HUES64 (cell line): Measurements from ENCODE around the gene LDLRAD4.
"Not testable (repeated sequence)": the region's sequence is repeated elsewhere in the genome, so short reads cannot be mapped to it uniquely, and the experiment has no call there.

Experiments
- H3K27ac ChIP-seq: 2 replicates; pipeline ENCODE4 v1.7.0; 2013; ENCODE audit warnings: low read depth, low read length, inconsistent platforms
- H3K27me3 ChIP-seq: 2 replicates; pipeline ENCODE4 v1.6.1; 2013; ENCODE audit warnings: mild to moderate bottlenecking, low read length; ENCODE audit not compliant: insufficient read depth
- H3K36me3 ChIP-seq: 2 replicates; pipeline ENCODE4 v1.6.1; 2013; ENCODE audit warnings: mild to moderate bottlenecking, low read length; ENCODE audit not compliant: insufficient read depth
- H3K4me1 ChIP-seq: 2 replicates; pipeline ENCODE4 v1.6.1; 2013; ENCODE audit warnings: mild to moderate bottlenecking, low read length, moderate library complexity; ENCODE audit not compliant: insufficient read depth
- H3K4me3 ChIP-seq: 2 replicates; pipeline ENCODE4 v1.5.1; 2013; ENCODE audit warnings: mild to moderate bottlenecking, low read length, moderate library complexity
- H3K9ac ChIP-seq: 2 replicates; pipeline ENCODE4 v1.6.1; 2013; ENCODE audit warnings: mild to moderate bottlenecking, low read depth, low read length
- H3K9me3 ChIP-seq: 2 replicates; pipeline ENCODE4 v1.6.1; 2013; ENCODE audit warnings: low read depth, low read length; ENCODE audit not compliant: insufficient read depth
- WGBS: fragments of 150-250, 120-280 bp; methylation state at CpG from one replicate; pipeline ENCODE4 v1.1.7; 2013; ENCODE audit warnings: missing lambda C conversion rate; 5-methylcytosine and 5-hydroxymethylcytosine counted together

The LDLRAD4 gene

GRCh38 chr18:13335903-13336302 lies 117.3 kb downstream of the LDLRAD4 start:
- H3K9ac ChIP-seq, result no peak overlapping the region
- peaks cover under 1% of the 10 kb centered on the region; the same call in 1 of the 2 replicates for H3K9me3 ChIP-seq
- no peak overlapping the region for H3K27ac ChIP-seq
- no peaks in the 10 kb centered on the region for H3K27me3 ChIP-seq
- peaks cover 2% of the 10 kb centered on the region; the same call in 1 of the 2 replicates for H3K4me1 ChIP-seq
- H3K4me3 ChIP-seq, result no peak overlapping the region
- no peaks in the 10 kb centered on the region for H3K36me3 ChIP-seq
- WGBS, result 50% methylated on average over 6 of the region's 6 CpGs

GRCh38 chr18:13336841-13337240 lies 118.3 kb downstream of the LDLRAD4 start:
- peaks cover 9% of the 10 kb centered on the region; the same call in 1 of the 2 replicates for H3K9me3 ChIP-seq
- no peaks in the 10 kb centered on the region for H3K27me3 ChIP-seq
- no peak overlapping the region for H3K27ac ChIP-seq
- no peaks in the 10 kb centered on the region for H3K36me3 ChIP-seq
- WGBS, result 96% methylated on average over 3 of the region's 4 CpGs
- peaks cover 2% of the 10 kb centered on the region; the same call in 1 of the 2 replicates for H3K4me1 ChIP-seq
- H3K4me3 ChIP-seq, result no peak overlapping the region
- H3K9ac ChIP-seq, result no peak overlapping the region

DNA sequence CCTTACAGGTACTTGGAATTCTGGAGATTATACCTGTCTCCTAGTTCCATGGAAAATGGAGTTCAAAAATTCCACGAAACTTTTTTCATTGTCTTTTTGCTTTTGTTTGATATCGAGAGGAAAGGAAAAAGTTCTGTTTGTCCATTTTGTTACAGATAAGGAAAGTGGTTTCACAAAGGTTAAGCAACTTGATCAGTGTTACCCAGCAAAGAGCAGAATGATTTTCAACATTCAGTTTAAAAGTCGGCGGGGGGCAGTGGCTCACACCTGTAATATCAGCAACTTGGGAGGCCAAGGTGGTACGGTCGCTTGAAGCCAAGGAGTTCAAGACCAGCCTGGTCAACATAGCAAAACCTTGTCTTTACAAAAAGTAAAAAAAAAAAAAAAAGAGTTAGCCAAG lies 118.8 kb downstream of the LDLRAD4 start:
- Histone ChIP-seq H3K9me3 (peaks cover 14% of the 10 kb centered on the region; the same call in 1 of the 2 replicates), H3K36me3 (no peaks in the 10 kb centered on the region), H3K27me3 (no peaks in the 10 kb centered on the region), H3K4me1 (peaks cover 2% of the 10 kb centered on the region; the same call in 1 of the 2 replicates), H3K4me3 (no peak overlapping the region), H3K27ac (no peak overlapping the region), H3K9ac (no peak overlapping the region)
- 95% methylated on average over 6 of the region's 6 CpGs for WGBS

- peaks cover 2% of the 10 kb centered on the region; the same call in 1 of the 2 replicates for H3K4me1 ChIP-seq
- peaks cover 19% of the 10 kb centered on the region; the same call in 1 of the 2 replicates for H3K9me3 ChIP-seq
- no peaks in the 10 kb centered on the region for H3K36me3 ChIP-seq
- no peak overlapping the region for H3K4me3 ChIP-seq
- no peak overlapping the region for H3K27ac ChIP-seq
- 95% methylated on average over 2 of the region's 2 CpGs for WGBS
- H3K9ac ChIP-seq, result no peak overlapping the region
- H3K27me3 ChIP-seq, result no peaks in the 10 kb centered on the region
Observed at GRCh38 chr18:13338318-13338717, 119.8 kb downstream of the LDLRAD4 start.

DNA sequence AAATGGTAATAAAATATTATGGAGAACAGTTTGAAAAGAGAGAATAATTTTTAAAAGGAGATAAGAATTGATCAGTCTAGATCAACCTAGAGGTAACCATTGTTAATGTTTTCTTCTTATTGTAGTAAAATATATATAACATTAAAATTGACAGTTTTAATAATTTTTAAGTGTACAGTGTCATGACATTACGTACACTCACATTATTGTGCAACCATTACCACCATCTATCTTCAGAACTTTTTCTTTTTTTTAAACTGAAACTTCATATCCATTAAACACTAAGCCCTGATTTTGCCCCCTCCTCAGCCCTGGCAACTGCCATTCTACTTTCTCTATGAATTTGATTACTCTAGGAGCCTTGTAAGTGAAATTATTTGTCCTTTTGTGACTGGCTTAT lies 121.1 kb downstream of the LDLRAD4 start:
- no peaks in the 10 kb centered on the region for H3K36me3 ChIP-seq
- no peak overlapping the region for H3K4me3 ChIP-seq
- peaks cover 2% of the 10 kb centered on the region; the same call in 1 of the 2 replicates for H3K4me1 ChIP-seq
- H3K9ac ChIP-seq, result no peak overlapping the region
- no peak overlapping the region for H3K27ac ChIP-seq
- H3K9me3 ChIP-seq, result peaks cover 19% of the 10 kb centered on the region; the same call in 1 of the 2 replicates
- whole genome bisulfite sequencing, result 87% methylated on average over 1 of the region's 1 CpG
- H3K27me3 ChIP-seq, result no peaks in the 10 kb centered on the region

DNA sequence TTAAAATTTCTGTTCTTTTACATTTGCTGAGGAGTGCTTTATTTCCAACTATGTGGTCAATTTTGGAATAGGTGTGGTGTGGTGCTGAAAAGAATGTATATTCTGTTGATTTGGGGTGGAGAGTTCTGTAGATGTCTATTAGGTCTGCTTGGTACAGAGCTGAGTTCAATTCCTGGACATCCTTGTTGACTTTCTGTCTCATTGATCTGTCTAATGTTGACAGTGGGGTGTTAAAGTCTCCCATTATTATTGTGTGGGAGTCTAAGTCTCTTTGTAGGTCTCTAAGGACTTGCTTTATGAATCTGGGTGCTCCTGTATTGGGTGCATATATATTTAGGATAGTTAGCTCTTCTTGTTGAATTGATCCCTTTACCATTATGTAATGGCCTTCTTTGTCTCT lies 127.9 kb downstream of the LDLRAD4 start:
- H3K27me3 ChIP-seq, H3K27ac ChIP-seq, H3K4me3 ChIP-seq, H3K36me3 ChIP-seq, H3K9ac ChIP-seq, H3K4me1 ChIP-seq: not testable (repeated sequence)
- H3K9me3 ChIP-seq, result peaks cover 27% of the 10 kb centered on the region; the same call in 1 of the 2 replicates

GRCh38 chr18:13353084-13353823 lies 134.7 kb downstream of the LDLRAD4 start:
- H3K27ac ChIP-seq, result no peak overlapping the region
- H3K4me1 ChIP-seq, result no peaks in the 10 kb centered on the region
- no peaks in the 10 kb centered on the region for H3K36me3 ChIP-seq
- H3K9ac ChIP-seq, result no peak overlapping the region
- no peaks in the 10 kb centered on the region for H3K27me3 ChIP-seq
- H3K4me3 ChIP-seq, result no peak overlapping the region
- WGBS, result no CpG with 5 or more reads among the region's 1 CpG
- H3K9me3 ChIP-seq, result peaks cover 13% of the 10 kb centered on the region; the same call in 1 of the 2 replicates

DNA sequence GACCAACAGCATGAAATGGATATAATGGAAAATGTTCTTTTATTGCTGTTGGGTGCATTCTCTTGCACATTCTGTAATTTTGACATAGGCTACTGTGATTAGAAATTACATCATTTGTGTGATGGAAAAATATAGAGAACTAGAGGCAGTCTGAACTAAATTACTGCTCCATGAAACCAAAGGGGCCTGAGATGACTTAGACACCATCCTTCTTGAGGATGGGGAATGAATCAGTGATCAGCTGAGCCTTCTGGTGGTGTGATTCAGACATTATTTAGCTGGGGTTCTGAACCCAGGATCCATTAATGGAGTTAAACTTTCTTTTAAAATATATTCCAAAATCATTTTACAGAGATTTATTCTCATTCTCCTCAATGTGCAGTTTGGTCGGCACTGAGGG lies 135.8 kb downstream of the LDLRAD4 start:
- Histone ChIP-seq H3K4me1 (no peaks in the 10 kb centered on the region), H3K36me3 (no peaks in the 10 kb centered on the region), H3K27me3 (no peaks in the 10 kb centered on the region), H3K9me3 (peaks cover 5% of the 10 kb centered on the region; the same call in 1 of the 2 replicates), H3K4me3 (no peak overlapping the region), H3K27ac (no peak overlapping the region), H3K9ac (no peak overlapping the region)
- WGBS, result 100% methylated on average over 1 of the region's 1 CpG

GRCh38 chr18:13356032-13356431 lies 137.5 kb downstream of the LDLRAD4 start:
- Histone ChIP-seq H3K27me3 (no peaks in the 10 kb centered on the region), H3K4me3 (no peak overlapping the region), H3K27ac (no peak overlapping the region), H3K9ac (no peak overlapping the region), H3K9me3 (no peaks in the 10 kb centered on the region), H3K36me3 (no peaks in the 10 kb centered on the region), H3K4me1 (no peaks in the 10 kb centered on the region)
- 97% methylated on average over 5 of the region's 6 CpGs for WGBS

- no peak overlapping the region for H3K27ac ChIP-seq
Observed at GRCh38 chr18:13357289-13357688, 138.7 kb downstream of the LDLRAD4 start.

GRCh38 chr18:13359210-13359609 lies 140.7 kb downstream of the LDLRAD4 start:
- WGBS, result 91% methylated on average over 2 of the region's 2 CpGs
- Histone ChIP-seq H3K9ac (no peak overlapping the region), H3K4me1 (no peaks in the 10 kb centered on the region), H3K36me3 (no peaks in the 10 kb centered on the region), H3K9me3 (no peaks in the 10 kb centered on the region), H3K27me3 (no peaks in the 10 kb centered on the region), H3K27ac (no peak overlapping the region), H3K4me3 (no peak overlapping the region)

More at GRCh38 chr18:13357289-13357688, 138.7 kb downstream of the LDLRAD4 start:
- Histone ChIP-seq H3K9ac (no peak overlapping the region), H3K27me3 (no peaks in the 10 kb centered on the region), H3K36me3 (no peaks in the 10 kb centered on the region), H3K4me3 (no peak overlapping the region), H3K4me1 (no peaks in the 10 kb centered on the region), H3K9me3 (no peaks in the 10 kb centered on the region)
